HL-60 (cell line): ENCODE data around the gene DHX32.

Experiments used
- POLR2AphosphoS5 ChIP-seq: IDR thresholded peaks from 2 replicates; pipeline ENCODE4 v1.6.1; 2012; ENCODE audit warnings: low read depth
- TF ChIP-seq, protein P1 (sequence below): IDR thresholded peaks from 2 replicates; pipeline ENCODE4 v1.6.1; 2012; ENCODE audit warnings: low read depth; ENCODE audit not compliant: insufficient replicate concordance

DNA sequence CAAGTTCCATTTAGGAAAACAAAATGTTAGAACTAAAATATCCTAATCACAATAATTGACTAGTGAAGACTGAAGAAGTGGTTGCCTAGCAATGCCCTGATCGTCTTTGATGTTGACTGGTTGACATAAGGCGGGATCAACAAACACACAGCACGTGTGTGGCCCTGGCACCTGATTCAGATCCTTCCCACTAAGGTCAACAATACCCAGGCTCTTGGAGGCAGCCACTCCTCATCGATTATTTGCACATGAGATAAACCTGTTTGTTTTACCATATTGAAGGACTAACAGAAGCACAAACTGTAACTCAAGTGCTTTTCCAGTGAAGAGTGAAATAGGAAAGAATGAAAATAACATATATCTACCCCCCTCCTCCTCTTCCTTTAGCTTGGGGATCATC is 30.9 kb upstream of the DHX32 start:
- no peak for TF ChIP-seq POLR2AphosphoS5
- TF ChIP-seq, protein P1, sequence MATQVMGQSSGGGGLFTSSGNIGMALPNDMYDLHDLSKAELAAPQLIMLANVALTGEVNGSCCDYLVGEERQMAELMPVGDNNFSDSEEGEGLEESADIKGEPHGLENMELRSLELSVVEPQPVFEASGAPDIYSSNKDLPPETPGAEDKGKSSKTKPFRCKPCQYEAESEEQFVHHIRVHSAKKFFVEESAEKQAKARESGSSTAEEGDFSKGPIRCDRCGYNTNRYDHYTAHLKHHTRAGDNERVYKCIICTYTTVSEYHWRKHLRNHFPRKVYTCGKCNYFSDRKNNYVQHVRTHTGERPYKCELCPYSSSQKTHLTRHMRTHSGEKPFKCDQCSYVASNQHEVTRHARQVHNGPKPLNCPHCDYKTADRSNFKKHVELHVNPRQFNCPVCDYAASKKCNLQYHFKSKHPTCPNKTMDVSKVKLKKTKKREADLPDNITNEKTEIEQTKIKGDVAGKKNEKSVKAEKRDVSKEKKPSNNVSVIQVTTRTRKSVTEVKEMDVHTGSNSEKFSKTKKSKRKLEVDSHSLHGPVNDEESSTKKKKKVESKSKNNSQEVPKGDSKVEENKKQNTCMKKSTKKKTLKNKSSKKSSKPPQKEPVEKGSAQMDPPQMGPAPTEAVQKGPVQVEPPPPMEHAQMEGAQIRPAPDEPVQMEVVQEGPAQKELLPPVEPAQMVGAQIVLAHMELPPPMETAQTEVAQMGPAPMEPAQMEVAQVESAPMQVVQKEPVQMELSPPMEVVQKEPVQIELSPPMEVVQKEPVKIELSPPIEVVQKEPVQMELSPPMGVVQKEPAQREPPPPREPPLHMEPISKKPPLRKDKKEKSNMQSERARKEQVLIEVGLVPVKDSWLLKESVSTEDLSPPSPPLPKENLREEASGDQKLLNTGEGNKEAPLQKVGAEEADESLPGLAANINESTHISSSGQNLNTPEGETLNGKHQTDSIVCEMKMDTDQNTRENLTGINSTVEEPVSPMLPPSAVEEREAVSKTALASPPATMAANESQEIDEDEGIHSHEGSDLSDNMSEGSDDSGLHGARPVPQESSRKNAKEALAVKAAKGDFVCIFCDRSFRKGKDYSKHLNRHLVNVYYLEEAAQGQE: no peak
